ENCODE results near the gene CARMIL1.
A peak's percentile ranks its signal among the peaks of the same experiment; 100 is the strongest.

Gene CARMIL1

GRCh38 chr6:25450469-25451198 lies 171.5 kb downstream of the CARMIL1 start:
- DNase-seq: no peak

GRCh38 chr6:25452031-25452430 lies 172.9 kb downstream of the CARMIL1 start:
- DNase-seq: no peak

DNA sequence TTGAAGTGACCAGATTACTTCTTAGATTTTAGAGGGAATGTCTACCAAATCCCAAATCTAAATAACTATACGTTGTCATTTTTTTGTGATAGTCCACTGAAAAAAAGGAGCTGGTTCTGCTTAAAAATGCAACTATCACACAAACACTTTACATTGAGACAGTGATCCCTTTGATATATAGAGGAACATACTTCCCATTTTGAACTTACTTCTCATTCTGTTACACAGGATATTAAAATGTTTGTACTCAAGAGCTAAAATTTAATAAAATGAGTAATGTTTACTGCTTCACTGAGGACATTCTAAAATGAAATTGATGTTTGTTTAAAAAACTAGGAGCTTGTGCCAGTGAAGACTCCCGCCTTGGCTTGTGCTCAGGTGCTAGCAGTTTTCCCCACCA lies 174.1 kb downstream of the CARMIL1 start:
- DNase-seq: no peak

DNA sequence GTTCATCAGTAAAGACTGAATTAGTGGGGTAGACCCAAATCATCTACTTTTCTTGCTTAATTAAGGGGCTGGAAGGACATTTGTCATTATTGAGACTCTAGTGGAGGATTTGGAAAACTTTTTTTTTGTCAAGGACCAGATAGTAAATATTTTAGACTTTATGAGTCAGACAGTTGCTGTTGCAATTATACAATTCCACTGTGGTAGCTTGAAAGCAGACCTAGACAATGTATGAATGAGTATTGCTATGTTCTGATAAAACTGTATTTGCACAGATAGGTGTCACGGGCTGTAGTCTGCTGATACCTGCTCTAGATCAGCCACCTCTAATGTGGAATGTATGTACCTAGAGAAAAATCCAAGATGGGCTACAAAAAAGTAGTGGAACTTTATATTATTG lies 175.0 kb downstream of the CARMIL1 start:
- no peak for DNase-seq

DNA sequence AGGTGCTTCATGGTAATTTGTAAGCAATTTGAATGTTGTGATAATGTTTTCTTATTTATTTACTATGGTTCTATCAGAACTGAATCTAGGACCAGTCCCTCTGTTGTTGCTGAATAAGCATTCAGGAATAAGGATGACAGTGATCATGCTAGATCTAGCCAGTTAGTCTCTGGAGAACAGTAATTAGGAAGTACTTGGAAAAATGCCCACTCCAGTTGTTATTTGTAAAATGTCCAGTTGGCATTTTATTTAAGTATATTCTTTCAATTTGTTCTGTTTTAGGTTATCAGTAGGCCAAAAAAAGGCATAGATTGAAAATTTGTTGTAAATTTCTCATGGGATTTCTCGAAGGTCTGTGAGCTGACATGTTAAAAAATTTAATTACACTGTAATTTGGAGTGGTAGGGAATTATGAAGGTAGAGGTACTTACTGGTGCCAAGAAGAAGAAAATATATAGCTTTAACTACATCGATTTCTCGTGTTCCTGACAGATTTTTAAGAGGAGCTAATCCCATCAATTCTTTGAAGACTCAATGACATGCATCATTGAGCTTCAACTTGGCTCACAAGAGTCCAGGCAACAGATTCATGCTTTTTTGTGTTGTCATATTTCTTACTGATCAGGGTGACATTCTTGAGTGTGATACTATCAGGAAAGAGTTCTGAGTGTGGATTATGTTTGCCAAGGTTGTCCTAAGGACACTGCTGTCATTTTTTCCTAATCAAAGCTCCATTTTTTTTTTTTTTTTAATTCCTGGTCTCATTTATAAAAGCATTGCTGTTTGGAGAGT lies 177.3 kb downstream of the CARMIL1 start:
- peak; percentile 5 for DNase-seq

DNA sequence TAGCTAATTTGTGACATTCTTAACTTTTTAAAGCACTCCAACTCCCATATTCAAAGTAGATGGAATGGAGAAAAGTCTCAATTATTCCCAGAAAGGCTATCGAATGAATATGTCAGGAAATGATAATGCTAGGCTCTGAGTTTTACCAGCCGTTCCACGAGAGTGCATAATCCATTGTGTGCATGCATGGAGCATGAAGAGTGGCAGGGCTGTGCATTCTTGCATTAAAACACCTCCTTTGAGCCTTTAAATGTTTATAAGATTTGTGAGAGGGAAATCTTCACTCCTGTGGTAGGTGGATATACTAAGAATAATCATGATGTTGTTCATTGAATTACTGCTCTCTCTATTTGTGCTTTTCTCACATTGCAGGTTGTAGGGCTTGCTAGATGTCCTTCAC lies 178.3 kb downstream of the CARMIL1 start:
- no peak for DNase-seq

DNA sequence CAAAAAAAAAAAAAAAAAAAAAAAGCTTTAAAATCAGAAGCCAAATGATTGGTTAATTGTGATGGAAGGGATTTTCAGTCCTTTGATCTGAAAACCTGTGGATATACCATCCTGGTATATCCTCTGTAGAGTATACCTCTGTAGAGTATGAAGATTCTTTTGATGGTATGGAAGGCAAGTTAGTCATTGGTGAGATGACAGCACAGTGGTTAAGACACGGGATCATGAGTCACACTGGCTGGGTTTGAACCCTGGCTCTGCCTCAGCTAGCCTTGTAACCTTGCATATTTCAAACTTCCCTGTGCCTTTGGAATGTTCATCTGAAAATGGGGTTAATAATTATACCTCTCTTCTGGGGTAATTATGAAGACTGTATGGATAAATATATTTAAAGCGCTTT lies 179.3 kb downstream of the CARMIL1 start:
- DNase-seq: no peak

DNA sequence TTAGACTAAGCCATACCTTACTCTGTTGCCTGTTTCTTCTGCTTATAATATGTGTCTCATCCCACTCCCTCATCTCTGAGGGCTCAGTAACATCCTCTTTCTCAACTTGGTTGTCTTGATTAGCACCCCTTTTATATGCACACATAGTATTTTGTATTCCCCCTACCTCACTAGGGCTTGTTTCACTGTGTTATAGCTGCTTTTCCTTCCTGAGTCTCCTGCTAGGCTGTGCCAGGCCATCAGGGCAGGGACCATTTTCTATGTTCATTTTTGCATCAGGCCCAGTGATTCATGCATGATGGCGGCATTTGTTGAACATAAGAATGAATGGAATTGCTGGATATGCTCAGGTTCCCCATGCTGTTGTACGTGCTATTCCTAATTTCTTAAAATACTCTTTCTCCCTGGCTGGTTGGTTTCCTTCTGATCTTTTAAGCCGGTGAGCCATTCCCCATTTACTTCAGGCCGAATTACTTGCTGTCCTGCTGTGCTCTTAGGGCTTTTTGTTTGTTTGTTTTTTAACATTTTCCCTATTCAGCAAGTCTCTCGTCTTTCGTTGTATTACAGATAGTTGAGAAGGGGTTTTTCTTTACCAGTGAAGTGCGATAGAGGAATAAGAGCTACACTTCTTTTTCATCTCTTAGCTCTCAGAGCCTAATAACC lies 183.2 kb downstream of the CARMIL1 start:
- DNase-seq: no peak

DNA sequence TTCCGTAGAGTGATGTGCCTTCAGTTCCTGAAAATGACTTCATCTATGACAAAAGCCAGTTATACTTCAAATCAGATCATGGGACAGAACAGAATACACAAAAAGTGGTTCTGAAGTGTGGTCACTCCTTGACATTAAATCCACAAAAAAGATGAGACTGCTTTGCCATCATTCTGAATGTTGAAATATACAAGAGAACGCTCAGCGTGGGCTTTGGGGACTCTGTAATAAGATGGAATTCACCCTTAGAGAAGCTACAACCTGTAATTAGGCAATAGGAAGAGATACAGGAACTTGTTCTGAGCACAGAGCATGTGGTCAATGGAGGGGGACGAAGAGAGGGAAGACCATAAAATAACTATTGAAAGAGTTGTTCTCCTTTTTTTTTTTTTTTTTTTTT lies 184.3 kb downstream of the CARMIL1 start:
- DNase-seq: no peak

DNA sequence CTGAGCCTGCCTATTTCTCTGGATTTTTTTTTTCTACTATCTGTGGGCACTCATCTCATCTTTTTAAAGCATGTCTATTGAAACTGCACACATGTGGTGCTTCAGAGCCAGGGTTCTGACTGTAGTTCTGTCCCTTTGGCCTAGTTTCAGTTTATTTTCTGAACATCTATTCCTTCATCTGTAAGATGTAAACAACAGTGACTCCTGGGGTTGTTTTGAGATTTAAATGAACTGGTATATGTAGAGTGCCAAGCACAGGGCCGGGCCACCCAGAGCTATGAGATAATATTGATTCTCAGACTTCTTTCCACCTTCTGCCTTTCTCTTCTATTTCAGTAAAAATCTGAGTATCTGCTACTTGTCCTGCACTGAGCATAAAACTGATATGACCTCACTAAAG lies 185.1 kb downstream of the CARMIL1 start:
- no peak for DNase-seq

DNA sequence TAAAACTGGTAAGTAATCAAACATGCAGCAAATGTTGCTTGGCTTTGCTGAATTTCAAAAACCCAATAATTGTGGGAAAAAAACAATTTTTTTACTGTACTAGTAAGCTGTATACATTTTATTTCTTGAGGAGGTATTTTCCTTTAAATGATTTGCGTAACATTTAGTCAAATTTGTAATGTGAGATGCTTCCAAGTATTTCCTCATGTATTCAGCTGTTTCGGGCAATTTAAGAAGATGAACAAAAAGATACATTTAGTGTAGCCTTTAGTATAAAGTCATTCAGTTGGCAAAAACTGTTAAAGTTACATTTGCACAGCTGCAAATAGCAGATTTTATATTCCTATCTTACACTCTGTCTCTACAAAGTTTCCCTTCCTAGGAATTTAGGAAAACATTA lies 186.8 kb downstream of the CARMIL1 start:
- DNase-seq: no peak

GRCh38 chr6:25468881-25469280 lies 189.7 kb downstream of the CARMIL1 start:
- DNase-seq: no peak

DNA sequence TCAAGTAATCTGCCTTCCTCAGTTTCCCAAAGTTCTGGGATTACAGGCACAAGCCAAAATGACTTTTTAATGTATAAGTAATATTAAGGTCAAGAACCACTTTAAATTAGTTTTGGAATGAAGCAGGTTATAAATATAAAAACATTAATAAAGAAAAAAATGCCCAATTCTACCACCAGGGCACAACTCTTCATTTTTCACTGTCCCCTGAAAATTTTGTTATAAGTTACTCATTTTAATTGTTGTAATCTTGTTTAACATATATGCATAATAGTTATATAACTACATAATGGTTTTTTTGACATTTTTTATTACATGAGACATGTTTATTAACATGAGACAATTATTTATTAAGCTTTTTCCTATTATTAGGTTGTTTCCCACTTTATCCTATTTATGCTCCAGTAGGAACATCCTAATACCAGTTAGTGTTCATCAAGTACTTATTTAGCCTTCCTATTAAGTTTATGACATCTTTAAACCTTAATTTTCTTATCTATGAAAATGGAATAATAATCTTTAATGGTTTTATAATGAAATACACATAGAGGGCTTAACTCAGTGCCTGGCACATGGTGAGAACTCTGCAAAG lies 190.7 kb downstream of the CARMIL1 start:
- no peak for DNase-seq

- no peak for DNase-seq
Measured at GRCh38 chr6:25472306-25472705, 193.1 kb downstream of the CARMIL1 start.

DNA sequence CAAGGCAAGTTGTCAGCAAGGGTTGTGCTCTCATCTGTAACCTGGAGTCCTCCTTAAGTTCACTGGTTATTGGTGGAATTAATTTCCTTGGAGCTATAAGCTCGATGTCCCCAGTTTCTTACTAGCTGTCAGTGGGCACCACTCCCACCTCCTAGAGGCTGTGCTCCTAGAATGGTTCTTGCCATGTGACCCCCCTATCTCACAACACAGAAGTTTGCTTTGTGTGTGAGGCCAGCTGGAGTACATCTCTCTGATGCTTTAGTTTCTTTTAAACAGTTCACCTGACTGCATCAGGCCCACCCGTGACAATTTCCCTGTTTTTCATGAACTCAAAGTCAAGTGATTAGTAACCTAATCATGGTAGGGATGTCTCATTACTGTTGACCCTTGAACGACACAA lies 193.7 kb downstream of the CARMIL1 start:
- no peak for DNase-seq

GRCh38 chr6:25473447-25473846 lies 194.3 kb downstream of the CARMIL1 start:
- DNase-seq: no peak

GRCh38 chr6:25476126-25476525 lies 197.0 kb downstream of the CARMIL1 start:
- no peak for DNase-seq

DNA sequence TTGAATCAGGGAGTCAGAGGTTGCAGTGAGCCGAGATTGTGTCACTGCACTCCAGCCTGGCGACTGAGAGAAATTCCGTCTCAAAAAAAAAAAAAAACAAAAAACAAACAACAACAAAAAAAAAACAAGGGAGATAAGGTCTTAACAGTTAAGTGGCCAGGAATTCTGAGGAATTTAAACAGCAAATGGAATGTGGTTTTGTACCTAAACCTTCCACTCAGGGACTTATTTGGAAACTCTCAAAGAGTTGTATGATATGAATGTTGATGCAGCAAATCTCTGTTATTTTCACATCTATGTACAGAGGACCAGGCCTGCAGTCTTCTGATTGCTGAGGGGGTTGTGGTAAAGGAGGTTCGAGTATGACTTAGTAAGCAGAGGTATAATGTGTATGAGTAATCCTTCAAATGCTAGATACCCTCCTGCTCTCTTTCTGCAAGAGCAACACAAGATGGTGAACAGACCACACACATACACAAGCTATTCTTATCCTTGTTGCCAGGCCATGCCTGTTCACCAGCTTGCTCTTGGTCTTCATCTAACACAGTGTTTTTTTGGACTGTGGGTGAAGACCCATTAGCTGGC lies 197.9 kb downstream of the CARMIL1 start:
- DNase-seq: no peak

- no peak for DNase-seq
Measured at GRCh38 chr6:25478973-25479372, 199.8 kb downstream of the CARMIL1 start.

DNA sequence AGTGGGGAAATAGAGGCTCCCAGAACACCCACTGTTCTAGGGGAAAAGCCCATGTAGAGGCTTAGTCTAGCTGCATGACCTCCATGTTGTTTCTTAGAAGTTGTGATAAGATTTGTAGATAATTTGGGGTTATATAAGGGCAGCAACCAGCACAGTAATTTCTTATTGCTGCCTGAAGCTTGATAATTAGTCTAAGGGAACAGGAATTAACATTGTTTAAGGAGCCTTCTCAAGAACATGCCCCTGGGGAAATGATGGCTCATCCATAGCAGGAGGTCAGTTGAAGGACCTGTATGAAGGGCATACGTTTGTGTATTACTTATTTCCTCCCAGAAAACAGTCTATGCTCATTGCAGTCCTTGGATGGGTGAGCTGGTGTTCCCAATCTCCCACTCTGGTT lies 202.1 kb downstream of the CARMIL1 start:
- no peak for DNase-seq

DNA sequence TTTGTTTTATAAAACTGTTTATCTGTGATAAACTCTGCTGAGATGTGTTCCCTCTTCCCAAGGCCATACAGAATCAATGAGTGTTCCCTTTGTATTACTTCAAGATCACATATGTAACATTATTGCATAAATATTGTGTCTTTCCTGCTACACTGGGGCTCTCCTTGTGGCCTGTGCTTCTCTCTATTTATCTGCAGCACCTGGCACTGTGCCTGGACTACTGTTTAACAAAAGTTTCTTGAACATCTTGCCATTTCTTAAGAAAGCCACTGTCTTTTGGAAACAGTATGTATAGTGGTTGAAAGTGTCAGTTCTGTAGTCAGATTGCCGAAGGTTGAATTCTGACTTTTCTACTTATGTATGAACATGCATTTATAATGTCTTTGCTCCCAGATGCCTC lies 203.8 kb downstream of the CARMIL1 start:
- DNase-seq: no peak

DNA sequence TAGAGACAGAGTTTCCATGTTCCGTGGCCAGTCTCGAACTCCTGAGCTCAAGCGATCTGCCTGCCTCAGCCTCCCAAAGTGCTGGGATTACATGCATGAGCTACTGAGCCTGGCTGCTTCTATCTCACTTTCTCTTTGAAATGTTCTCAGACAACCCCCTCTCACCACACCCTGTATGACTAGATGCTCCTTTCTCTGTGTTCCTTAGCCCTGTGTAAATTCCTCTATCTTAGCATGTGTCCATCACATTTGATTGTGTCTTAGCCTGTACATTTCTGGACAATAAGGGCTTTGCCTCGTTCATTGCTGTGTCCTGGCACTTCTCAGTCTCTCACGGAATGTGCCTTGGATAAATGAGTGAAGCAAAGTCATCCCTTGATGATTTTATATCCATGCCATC lies 204.8 kb downstream of the CARMIL1 start:
- DNase-seq: no peak

- no peak for DNase-seq
Measured at GRCh38 chr6:25484900-25485299, 205.7 kb downstream of the CARMIL1 start.
